Thyroid gland (tissue), 4 donors: ENCODE data around the gene GPRC6A. TPM values are rescaled to one million over a fixed set of nuclear protein-coding genes. Genes with fewer than 3 reads are reported as not detected.

Experiments
- DNase-seq, 2 donors: peaks; one replicate each; pipeline ENCODE4 v3.0.0-alpha.2; 2019
- H3K27ac ChIP-seq, 3 donors: fragments of 200-600 bp; sonication (generic); 1 replicate in 2 of 3; 2 replicates in 1 of 3; pipeline ENCODE4 v1.5.1; 2016 to 2019; ENCODE audit warnings: mild to moderate bottlenecking in 1 of 3, moderate library complexity in 1 of 3
- H3K27me3 ChIP-seq: fragments of 200-600 bp; sonication (generic); one replicate; pipeline ENCODE4 v1.5.1; 2019
- H3K36me3 ChIP-seq, 2 donors: fragments of 200-600 bp; sonication (generic); one replicate each; pipeline ENCODE4 v1.5.1; 2016 to 2019
- H3K4me1 ChIP-seq, 2 donors: fragments of 200-600 bp; sonication (generic); one replicate each; pipeline ENCODE4 v1.5.1; 2017 to 2019
- H3K4me3 ChIP-seq, 3 donors: fragments of 200-600 bp; sonication (generic); replicated peaks in 1 of 3; 1 replicate in 2 of 3; 2 replicates in 1 of 3; pipeline ENCODE4 v1.5.1; 2016; ENCODE audit warnings: mild to moderate bottlenecking in 1 of 3
- H3K9me3 ChIP-seq: fragments of 200-600 bp; sonication (generic); one replicate; pipeline ENCODE4 v1.5.1; 2017
- CTCF ChIP-seq, 6 experiments: fragments of 200-600 bp in 3 of 6; fragments of 450-650 bp in 3 of 6; sonication (generic) in 3 of 6; IDR thresholded peaks; one replicate each; pipeline ENCODE4 v1.5.1; 2016 to 2019; ENCODE audit warnings: antibody characterized with exemption in 6 of 6, mild to moderate bottlenecking in 2 of 6, inconsistent platforms in 1 of 6, moderate library complexity in 1 of 6
- POLR2A ChIP-seq, 2 donors: fragments of 450-650 bp; IDR thresholded peaks; one replicate each; pipeline ENCODE4 v1.6.1; 2017; ENCODE audit warnings: antibody characterized with exemption in 2 of 2, mild to moderate bottlenecking in 2 of 2, moderate library complexity in 1 of 2
- WGBS, 2 donors: methylation state at CpG; one replicate each; pipeline ENCODE4 v1.1.5; 2017; 5-methylcytosine and 5-hydroxymethylcytosine counted together
- intact Hi-C: fragments of 100-400 bp; cut with DNase I; formaldehyde crosslinking; loops from one replicate; pipeline ENCODE4 v1.15.1; 2023
- total RNA-seq, 4 donors: library from RNA; depleted of rRNA; stranded (reverse); fragments of >200 nt; gene quantifications; one replicate each; pipeline ENCODE4 v1.2.3, GENCODE V29; 2016

GPRC6A gene, protein sequence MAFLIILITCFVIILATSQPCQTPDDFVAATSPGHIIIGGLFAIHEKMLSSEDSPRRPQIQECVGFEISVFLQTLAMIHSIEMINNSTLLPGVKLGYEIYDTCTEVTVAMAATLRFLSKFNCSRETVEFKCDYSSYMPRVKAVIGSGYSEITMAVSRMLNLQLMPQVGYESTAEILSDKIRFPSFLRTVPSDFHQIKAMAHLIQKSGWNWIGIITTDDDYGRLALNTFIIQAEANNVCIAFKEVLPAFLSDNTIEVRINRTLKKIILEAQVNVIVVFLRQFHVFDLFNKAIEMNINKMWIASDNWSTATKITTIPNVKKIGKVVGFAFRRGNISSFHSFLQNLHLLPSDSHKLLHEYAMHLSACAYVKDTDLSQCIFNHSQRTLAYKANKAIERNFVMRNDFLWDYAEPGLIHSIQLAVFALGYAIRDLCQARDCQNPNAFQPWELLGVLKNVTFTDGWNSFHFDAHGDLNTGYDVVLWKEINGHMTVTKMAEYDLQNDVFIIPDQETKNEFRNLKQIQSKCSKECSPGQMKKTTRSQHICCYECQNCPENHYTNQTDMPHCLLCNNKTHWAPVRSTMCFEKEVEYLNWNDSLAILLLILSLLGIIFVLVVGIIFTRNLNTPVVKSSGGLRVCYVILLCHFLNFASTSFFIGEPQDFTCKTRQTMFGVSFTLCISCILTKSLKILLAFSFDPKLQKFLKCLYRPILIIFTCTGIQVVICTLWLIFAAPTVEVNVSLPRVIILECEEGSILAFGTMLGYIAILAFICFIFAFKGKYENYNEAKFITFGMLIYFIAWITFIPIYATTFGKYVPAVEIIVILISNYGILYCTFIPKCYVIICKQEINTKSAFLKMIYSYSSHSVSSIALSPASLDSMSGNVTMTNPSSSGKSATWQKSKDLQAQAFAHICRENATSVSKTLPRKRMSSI
- not detected for total RNA-seq

GRCh38 chr6:116828983-116829382, at the start of gene GPRC6A:
GPRC6A (minus strand) TSS chr6:116829083; CDS start chr6:116829013, 70 bp downstream.
- no peak for DNase-seq
- Histone ChIP-seq H3K27ac (no peak within 1 kb of the TSS), H3K27me3 (no peaks in the 10 kb centered on the region), H3K9me3 (no peaks in the 10 kb centered on the region), H3K4me3 (no peak within 1 kb of the TSS), H3K36me3 (no peaks in the 10 kb centered on the region), H3K4me1 (no peaks in the 10 kb centered on the region)
- WGBS, 2 donors: 42 to 43% methylated on average over 2 of the region's 2 CpGs
- no peak for TF ChIP-seq POLR2A (IDR thresholded peaks at IDR 0.05)
- no peak for TF ChIP-seq CTCF (IDR thresholded peaks at IDR 0.05)
- intact Hi-C loops: no loop called here

DNA sequence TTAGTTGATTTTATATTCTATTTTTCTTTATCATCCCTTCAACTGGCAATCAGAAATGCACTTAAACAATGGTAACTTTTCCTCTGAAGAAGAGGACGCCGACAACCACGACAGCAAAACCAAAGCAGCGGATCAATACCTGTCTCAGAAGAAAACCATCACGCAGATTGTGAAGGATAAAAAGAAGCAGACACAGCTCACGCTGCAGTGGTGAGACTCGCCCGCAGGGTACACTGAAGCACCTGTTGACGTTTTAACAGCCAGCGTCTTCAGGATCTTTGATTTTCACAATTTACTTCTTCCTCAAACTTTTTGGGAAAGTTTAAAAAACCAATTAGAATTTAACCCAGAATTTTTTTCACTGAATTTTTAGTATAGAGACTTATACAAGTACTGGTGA, 48.9 kb upstream of the GPRC6A start:
- intact Hi-C loops: no loop called here
- no peak overlapping the region for H3K27ac ChIP-seq

GRCh38 chr6:116876635-116877611, 48.0 kb upstream of the GPRC6A start, which contains the start of gene RFX6:
RFX6 (plus strand) TSS chr6:116877242; CDS start chr6:116877276, 34 bp downstream.
- peak within 1 kb of the TSS in 1 of 3 donors; percentile 16 for H3K4me3 ChIP-seq
- no peaks in the 10 kb centered on the region for H3K36me3 ChIP-seq
- no peak within 1 kb of the TSS for H3K27ac ChIP-seq
- H3K4me1 ChIP-seq: peaks cover 0 to 14% of the 10 kb centered on the region in 2 donors
- no peaks in the 10 kb centered on the region for H3K9me3 ChIP-seq
- 1 to 2% methylated on average over 44 to 46 of the region's 73 CpGs for WGBS, 2 donors
- DNase-seq: peak; percentile 19 to 23
- intact Hi-C loops: no loop called here
- H3K27me3 ChIP-seq: no peaks in the 10 kb centered on the region
- TF ChIP-seq POLR2A (IDR thresholded peaks at IDR 0.05) (no peak), CTCF (IDR thresholded peaks at IDR 0.05) (no peak)

More for the DNA sequence above, 48.9 kb upstream of the GPRC6A start:
- no peaks in the 10 kb centered on the region for H3K27me3 ChIP-seq
- no peaks in the 10 kb centered on the region for H3K36me3 ChIP-seq
- peaks cover 0 to 14% of the 10 kb centered on the region in 2 donors for H3K4me1 ChIP-seq
- no peak for DNase-seq
- H3K9me3 ChIP-seq: no peaks in the 10 kb centered on the region
- H3K4me3 ChIP-seq: no peak overlapping the region
- TF ChIP-seq CTCF (IDR thresholded peaks at IDR 0.05): no peak
- TF ChIP-seq POLR2A (IDR thresholded peaks at IDR 0.05): no peak
- 14 to 15% methylated on average over 10 of the region's 10 CpGs for WGBS, 2 donors

GRCh38 chr6:116876107-116876506, 47.2 kb upstream of the GPRC6A start:
- intact Hi-C loops: no loop called here
- no peak overlapping the region for H3K4me3 ChIP-seq
- H3K4me1 ChIP-seq: peaks cover 0 to 14% of the 10 kb centered on the region in 2 donors
- no peaks in the 10 kb centered on the region for H3K9me3 ChIP-seq
- no peaks in the 10 kb centered on the region for H3K27me3 ChIP-seq
- no peak overlapping the region for H3K27ac ChIP-seq
- TF ChIP-seq CTCF (IDR thresholded peaks at IDR 0.05): no peak
- no peak for TF ChIP-seq POLR2A (IDR thresholded peaks at IDR 0.05)
- no peaks in the 10 kb centered on the region for H3K36me3 ChIP-seq
- DNase-seq: no peak
- WGBS, 2 donors: 23 to 28% methylated on average over 8 of the region's 8 CpGs
